Peyer's patch (tissue), 4 donors: ENCODE data around the gene TTLL10.

ENCODE experiments used
- POLR2A ChIP-seq, 2 donors: fragments of 450-650 bp; IDR thresholded peaks; one replicate each; pipeline ENCODE4 v1.5.1; 2017; ENCODE audit warnings: antibody characterized with exemption in 2 of 2, mild to moderate bottlenecking in 2 of 2, moderate library complexity in 2 of 2
- TF ChIP-seq, protein P1 (sequence below), 6 experiments: fragments of 450-650 bp in 4 of 6; fragments of 200-600 bp in 2 of 6; sonication (generic) in 1 of 6; IDR thresholded peaks; one replicate each; pipeline ENCODE4 v1.5.1; 2017 to 2019; ENCODE audit warnings: antibody characterized with exemption in 6 of 6, mild to moderate bottlenecking in 3 of 6, moderate library complexity in 1 of 6

DNA sequence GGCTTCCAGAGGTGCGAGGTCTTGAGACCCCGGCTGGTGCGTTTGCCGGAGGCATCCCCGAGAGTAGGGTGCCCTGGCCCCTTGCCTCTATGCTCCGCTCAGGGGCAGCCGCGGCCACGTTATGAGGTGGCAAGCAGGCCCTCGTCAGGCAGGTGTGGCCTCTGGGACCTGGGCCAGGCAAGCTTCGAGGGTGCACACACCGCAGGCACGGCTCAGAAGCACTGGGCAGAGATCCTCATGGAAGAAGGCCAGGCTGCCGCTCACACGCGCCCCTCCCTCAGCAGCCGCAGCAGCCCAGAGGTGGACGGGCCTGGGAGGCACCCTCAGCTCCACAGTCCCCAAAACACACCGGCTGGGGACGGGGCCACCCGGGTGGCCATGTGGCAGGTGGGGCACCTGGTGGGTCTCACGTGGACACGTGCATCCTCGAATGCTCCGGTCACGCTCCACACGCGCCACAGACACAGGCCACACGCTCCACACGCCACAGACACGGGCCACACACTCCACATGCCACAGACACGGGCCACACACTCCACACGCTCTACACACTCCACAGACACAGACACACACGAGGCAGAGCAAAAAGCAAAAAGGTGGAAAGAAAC is 51.7 kb downstream of the TTLL10 start:
- TF ChIP-seq, protein P1, sequence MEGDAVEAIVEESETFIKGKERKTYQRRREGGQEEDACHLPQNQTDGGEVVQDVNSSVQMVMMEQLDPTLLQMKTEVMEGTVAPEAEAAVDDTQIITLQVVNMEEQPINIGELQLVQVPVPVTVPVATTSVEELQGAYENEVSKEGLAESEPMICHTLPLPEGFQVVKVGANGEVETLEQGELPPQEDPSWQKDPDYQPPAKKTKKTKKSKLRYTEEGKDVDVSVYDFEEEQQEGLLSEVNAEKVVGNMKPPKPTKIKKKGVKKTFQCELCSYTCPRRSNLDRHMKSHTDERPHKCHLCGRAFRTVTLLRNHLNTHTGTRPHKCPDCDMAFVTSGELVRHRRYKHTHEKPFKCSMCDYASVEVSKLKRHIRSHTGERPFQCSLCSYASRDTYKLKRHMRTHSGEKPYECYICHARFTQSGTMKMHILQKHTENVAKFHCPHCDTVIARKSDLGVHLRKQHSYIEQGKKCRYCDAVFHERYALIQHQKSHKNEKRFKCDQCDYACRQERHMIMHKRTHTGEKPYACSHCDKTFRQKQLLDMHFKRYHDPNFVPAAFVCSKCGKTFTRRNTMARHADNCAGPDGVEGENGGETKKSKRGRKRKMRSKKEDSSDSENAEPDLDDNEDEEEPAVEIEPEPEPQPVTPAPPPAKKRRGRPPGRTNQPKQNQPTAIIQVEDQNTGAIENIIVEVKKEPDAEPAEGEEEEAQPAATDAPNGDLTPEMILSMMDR (IDR thresholded peaks at IDR 0.05) = no peak
- TF ChIP-seq POLR2A (IDR thresholded peaks at IDR 0.05) = no peak
